DMS114 treated with DMSO at 0.1 percent for 48 hours (cell line): Measurements from ENCODE around the gene ASTN2.

Source experiments
- DNase-seq: peaks from one replicate; lab custom pipeline; 2025; ENCODE audit not compliant: unreplicated experiment; lab: John Stamatoyannopoulos, UW

ASTN2 gene

GRCh38 chr9:117029341-117029740 is 385.5 kb downstream of the ASTN2 start:
- DNase-seq, result no peak

GRCh38 chr9:117028103-117028858 is 386.6 kb downstream of the ASTN2 start:
- no peak for DNase-seq

- no peak for DNase-seq
Measured at GRCh38 chr9:117021906-117022305, 393.0 kb downstream of the ASTN2 start.

GRCh38 chr9:117018966-117019617 is 395.8 kb downstream of the ASTN2 start:
- DNase-seq, result no peak

- no peak for DNase-seq
Measured at GRCh38 chr9:117017414-117017985, 397.4 kb downstream of the ASTN2 start.

GRCh38 chr9:117014061-117014460 is 400.8 kb downstream of the ASTN2 start:
- no peak for DNase-seq

- no peak for DNase-seq
Measured at GRCh38 chr9:117013440-117013995, 401.3 kb downstream of the ASTN2 start.

GRCh38 chr9:117010061-117010460 is 404.8 kb downstream of the ASTN2 start:
- DNase-seq, result no peak

- no peak for DNase-seq
Measured at GRCh38 chr9:117008876-117009275, 406.0 kb downstream of the ASTN2 start.

- no peak for DNase-seq
Measured at GRCh38 chr9:117008461-117008860, 406.4 kb downstream of the ASTN2 start.

GRCh38 chr9:117002686-117003085 is 412.2 kb downstream of the ASTN2 start:
- DNase-seq, result no peak

GRCh38 chr9:117000834-117001233 is 414.0 kb downstream of the ASTN2 start:
- no peak for DNase-seq

- DNase-seq, result no peak
Measured at GRCh38 chr9:117000196-117000723, 414.6 kb downstream of the ASTN2 start.

GRCh38 chr9:116998305-116998704 is 416.6 kb downstream of the ASTN2 start:
- no peak for DNase-seq

GRCh38 chr9:116992865-116993264 is 422.0 kb downstream of the ASTN2 start:
- DNase-seq, result no peak

GRCh38 chr9:116991051-116991450 is 423.8 kb downstream of the ASTN2 start:
- no peak for DNase-seq

GRCh38 chr9:116990592-116990991 is 424.3 kb downstream of the ASTN2 start:
- no peak for DNase-seq

- no peak for DNase-seq
Measured at GRCh38 chr9:116987721-116988485, 427.0 kb downstream of the ASTN2 start.

- DNase-seq, result no peak
Measured at GRCh38 chr9:116986015-116986414, 428.8 kb downstream of the ASTN2 start.

- no peak for DNase-seq
Measured at GRCh38 chr9:116985596-116985995, 429.3 kb downstream of the ASTN2 start.

GRCh38 chr9:116984111-116984510 is 430.7 kb downstream of the ASTN2 start:
- DNase-seq, result no peak
